NB4 (cell line): ENCODE results near the gene F11.
"Not testable (repeated sequence)": the region's sequence is repeated elsewhere in the genome, so short reads cannot be mapped to it uniquely, and the experiment has no call there.

Source experiments
- DNase-seq: peaks from one replicate; pipeline ENCODE4 v3.0.0; 2010; ENCODE audit warnings: low read depth
- H3K4me3 ChIP-seq: one replicate; pipeline ENCODE4 v1.5.1; 2011; ENCODE audit warnings: mild to moderate bottlenecking, low read depth, low read length, moderate library complexity
- CTCF ChIP-seq: IDR thresholded peaks from one replicate; pipeline ENCODE4 v1.5.1; 2012; ENCODE audit warnings: low read depth, low read length
- MAX ChIP-seq: IDR thresholded peaks from 2 replicates; pipeline ENCODE4 v1.6.1; 2011; ENCODE audit warnings: low read depth, low read length
- MYC ChIP-seq: IDR thresholded peaks from 2 replicates; pipeline ENCODE4 v1.6.1; 2011; ENCODE audit warnings: low read depth, low read length
- POLR2A ChIP-seq: IDR thresholded peaks from 2 replicates; pipeline ENCODE4 v1.6.1; 2011; ENCODE audit warnings: mild to moderate bottlenecking; ENCODE audit not compliant: insufficient read length; ENCODE audit errors: extremely low read depth

F11 gene

GRCh38 chr4:186240452-186240847, 25.5 kb upstream of the F11 start:
- DNase-seq, result no peak
- H3K4me3 ChIP-seq, result no peak overlapping the region
- no peak for TF ChIP-seq POLR2A
- no peak for TF ChIP-seq MAX
- TF ChIP-seq MYC, result no peak

- DNase-seq, result no peak
- no peak for TF ChIP-seq CTCF
- TF ChIP-seq MAX, result no peak
- TF ChIP-seq MYC, result no peak
- no peak for TF ChIP-seq POLR2A
- H3K4me3 ChIP-seq, result no peak overlapping the region
Measured at GRCh38 chr4:186240848-186241491, 25.0 kb upstream of the F11 start.

- no peak overlapping the region for H3K4me3 ChIP-seq
- TF ChIP-seq MAX, result no peak
- TF ChIP-seq CTCF, result no peak
- no peak for TF ChIP-seq MYC
- no peak for TF ChIP-seq POLR2A
Measured at GRCh38 chr4:186241616-186242015, 24.4 kb upstream of the F11 start.

GRCh38 chr4:186242031-186242430, 24.0 kb upstream of the F11 start:
- not testable (repeated sequence) for DNase-seq

More at GRCh38 chr4:186241616-186242015, 24.4 kb upstream of the F11 start:
- no peak for DNase-seq

GRCh38 chr4:186243331-186243730, 22.7 kb upstream of the F11 start:
- TF ChIP-seq MAX, result no peak
- no peak for TF ChIP-seq POLR2A
- TF ChIP-seq MYC, result no peak
- TF ChIP-seq CTCF, result no peak
- H3K4me3 ChIP-seq, result no peak overlapping the region
- no peak for DNase-seq

More at GRCh38 chr4:186242031-186242430, 24.0 kb upstream of the F11 start:
- not testable (repeated sequence) for H3K4me3 ChIP-seq

GRCh38 chr4:186244835-186245234, 21.2 kb upstream of the F11 start:
- no peak overlapping the region for H3K4me3 ChIP-seq
- TF ChIP-seq MYC, result no peak
- no peak for DNase-seq

- not testable (repeated sequence) for H3K4me3 ChIP-seq, DNase-seq
Measured at GRCh38 chr4:186247062-186247752, 18.8 kb upstream of the F11 start.

GRCh38 chr4:186248643-186249042, 17.3 kb upstream of the F11 start:
- DNase-seq, result no peak
- TF ChIP-seq MYC, result no peak
- TF ChIP-seq CTCF, result no peak
- TF ChIP-seq MAX, result no peak
- no peak for TF ChIP-seq POLR2A
- H3K4me3 ChIP-seq, result no peak overlapping the region
